KMS-11 (cell line): Measurements from ENCODE around the gene CTNS.

Source experiments
- H2AFZ ChIP-seq: fragments of 200-600 bp; sonication (generic); 2 replicates; pipeline ENCODE4 v1.6.1; 2016; ENCODE audit warnings: antibody characterized with exemption, mixed run types, low read depth
- H3K27ac ChIP-seq: fragments of 200-600 bp; sonication (generic); 2 replicates; pipeline ENCODE4 v1.6.1; 2016; ENCODE audit warnings: mild to moderate bottlenecking, mixed run types
- H3K27me3 ChIP-seq: fragments of 200-600 bp; sonication (generic); 2 replicates; pipeline ENCODE4 v1.6.1; 2017; ENCODE audit warnings: mild to moderate bottlenecking, low read depth, mixed run types, moderate library complexity; ENCODE audit not compliant: insufficient read depth
- H3K36me3 ChIP-seq: fragments of 200-600 bp; sonication (generic); 2 replicates; pipeline ENCODE4 v1.6.1; 2017; ENCODE audit warnings: mild to moderate bottlenecking, mixed run types; ENCODE audit not compliant: insufficient read depth
- H3K4me1 ChIP-seq: fragments of 200-600 bp; sonication (generic); 2 replicates; pipeline ENCODE4 v1.6.1; 2016; ENCODE audit warnings: mild to moderate bottlenecking, low read depth, mixed run types; ENCODE audit not compliant: poor library complexity, severe bottlenecking
- H3K4me2 ChIP-seq: fragments of 200-600 bp; sonication (generic); 2 replicates; pipeline ENCODE4 v1.7.0; 2016; ENCODE audit warnings: mild to moderate bottlenecking, mixed run types
- H3K4me3 ChIP-seq: fragments of 200-600 bp; sonication (generic); IDR thresholded peaks from 2 replicates; pipeline ENCODE4 v1.6.1; 2017; ENCODE audit warnings: low read depth, low read length, mixed read lengths; ENCODE audit not compliant: insufficient read depth
- H3K79me2 ChIP-seq: fragments of 200-600 bp; sonication (generic); 2 replicates; pipeline ENCODE4 v1.6.1; 2016; ENCODE audit warnings: low read depth, mixed run types; ENCODE audit not compliant: insufficient read depth
- H3K9ac ChIP-seq: fragments of 200-600 bp; sonication (generic); 2 replicates; pipeline ENCODE4 v1.6.1; 2016; ENCODE audit warnings: mild to moderate bottlenecking, mixed run types
- H4K20me1 ChIP-seq: fragments of 200-600 bp; sonication (generic); 2 replicates; pipeline ENCODE4 v1.6.1; 2016; ENCODE audit warnings: mild to moderate bottlenecking, mixed run types; ENCODE audit not compliant: insufficient read depth
- TF ChIP-seq, protein P1 (sequence below): fragments of 200-600 bp; sonication (generic); conservative IDR thresholded peaks from 2 replicates; pipeline ENCODE4 v1.6.1; 2017; ENCODE audit warnings: low read depth, mild to moderate bottlenecking, antibody characterized with exemption, low read length, moderate library complexity, mixed read lengths

CTNS gene

DNA sequence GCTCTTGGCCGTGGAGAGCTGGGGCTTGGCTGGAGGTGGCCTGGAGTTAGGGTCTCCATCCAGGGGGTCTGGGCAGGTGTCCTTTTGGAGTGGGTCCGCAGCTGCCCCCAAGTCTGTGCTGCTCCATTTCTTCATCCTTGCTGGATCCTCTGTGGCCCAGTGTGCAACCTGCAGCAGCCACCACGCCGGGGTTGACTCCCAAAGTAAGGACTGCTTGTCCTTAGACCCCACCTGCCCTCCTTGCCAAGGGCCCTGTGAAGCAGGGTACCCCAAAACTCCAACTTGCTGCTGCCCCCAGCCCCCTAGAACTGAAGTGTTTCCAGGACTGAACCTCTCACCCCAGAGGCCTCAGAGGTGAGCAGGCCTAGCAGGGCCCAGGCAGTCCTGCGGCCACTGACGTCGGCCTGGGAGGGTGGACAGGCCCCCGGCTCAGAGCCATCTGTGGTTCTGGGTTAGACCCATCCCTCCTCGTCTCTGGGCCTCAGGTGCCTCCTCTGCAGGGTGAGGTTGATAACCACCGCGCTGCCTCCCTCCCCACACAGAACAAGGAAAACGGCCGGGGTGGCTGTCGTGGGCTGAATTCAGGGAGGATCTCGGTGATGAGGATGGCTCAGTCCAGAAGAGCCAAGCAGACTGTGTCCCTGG lies 44.2 kb upstream of the CTNS start:
- no peaks in the 10 kb centered on the region for H3K27me3 ChIP-seq
- H3K9ac ChIP-seq = no peak overlapping the region
- no peaks in the 10 kb centered on the region for H3K4me1 ChIP-seq
- H4K20me1 ChIP-seq = no peaks in the 10 kb centered on the region
- H3K4me3 ChIP-seq = no peak overlapping the region
- no peaks in the 10 kb centered on the region for H3K36me3 ChIP-seq
- no peaks in the 10 kb centered on the region for H3K79me2 ChIP-seq
- H3K4me2 ChIP-seq = no peak overlapping the region
- H3K27ac ChIP-seq = no peak overlapping the region
- TF ChIP-seq, protein P1, sequence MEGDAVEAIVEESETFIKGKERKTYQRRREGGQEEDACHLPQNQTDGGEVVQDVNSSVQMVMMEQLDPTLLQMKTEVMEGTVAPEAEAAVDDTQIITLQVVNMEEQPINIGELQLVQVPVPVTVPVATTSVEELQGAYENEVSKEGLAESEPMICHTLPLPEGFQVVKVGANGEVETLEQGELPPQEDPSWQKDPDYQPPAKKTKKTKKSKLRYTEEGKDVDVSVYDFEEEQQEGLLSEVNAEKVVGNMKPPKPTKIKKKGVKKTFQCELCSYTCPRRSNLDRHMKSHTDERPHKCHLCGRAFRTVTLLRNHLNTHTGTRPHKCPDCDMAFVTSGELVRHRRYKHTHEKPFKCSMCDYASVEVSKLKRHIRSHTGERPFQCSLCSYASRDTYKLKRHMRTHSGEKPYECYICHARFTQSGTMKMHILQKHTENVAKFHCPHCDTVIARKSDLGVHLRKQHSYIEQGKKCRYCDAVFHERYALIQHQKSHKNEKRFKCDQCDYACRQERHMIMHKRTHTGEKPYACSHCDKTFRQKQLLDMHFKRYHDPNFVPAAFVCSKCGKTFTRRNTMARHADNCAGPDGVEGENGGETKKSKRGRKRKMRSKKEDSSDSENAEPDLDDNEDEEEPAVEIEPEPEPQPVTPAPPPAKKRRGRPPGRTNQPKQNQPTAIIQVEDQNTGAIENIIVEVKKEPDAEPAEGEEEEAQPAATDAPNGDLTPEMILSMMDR = no peak
- no peak overlapping the region for H2AFZ ChIP-seq

DNA sequence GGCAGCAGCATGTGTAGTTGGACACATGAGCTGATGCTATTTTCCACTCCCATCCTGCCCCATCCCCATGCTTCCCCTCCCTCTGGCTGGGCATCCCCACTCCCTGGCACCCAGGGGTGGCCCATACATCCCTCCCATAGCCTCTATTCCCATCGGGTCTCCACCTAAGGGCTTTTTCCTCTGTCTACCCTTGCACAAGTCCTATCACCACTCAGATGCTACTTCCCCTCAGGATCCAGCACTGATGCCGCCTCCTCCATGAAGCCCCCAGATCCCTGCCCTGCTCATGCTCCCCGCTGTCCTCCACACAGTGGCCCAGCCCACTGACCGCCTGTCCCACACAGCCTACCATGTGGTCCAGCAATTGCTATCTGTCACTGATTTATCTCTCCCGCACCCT lies 43.2 kb upstream of the CTNS start:
- no peak overlapping the region for H3K4me2 ChIP-seq
- no peak overlapping the region for H3K4me3 ChIP-seq
- no peak overlapping the region for H3K9ac ChIP-seq
- TF ChIP-seq, protein P1 = no peak
- no peaks in the 10 kb centered on the region for H3K79me2 ChIP-seq
- H3K4me1 ChIP-seq = no peaks in the 10 kb centered on the region
- H3K36me3 ChIP-seq = no peaks in the 10 kb centered on the region
- no peaks in the 10 kb centered on the region for H3K27me3 ChIP-seq
- no peak overlapping the region for H2AFZ ChIP-seq
- H4K20me1 ChIP-seq = no peaks in the 10 kb centered on the region
- H3K27ac ChIP-seq = no peak overlapping the region

DNA sequence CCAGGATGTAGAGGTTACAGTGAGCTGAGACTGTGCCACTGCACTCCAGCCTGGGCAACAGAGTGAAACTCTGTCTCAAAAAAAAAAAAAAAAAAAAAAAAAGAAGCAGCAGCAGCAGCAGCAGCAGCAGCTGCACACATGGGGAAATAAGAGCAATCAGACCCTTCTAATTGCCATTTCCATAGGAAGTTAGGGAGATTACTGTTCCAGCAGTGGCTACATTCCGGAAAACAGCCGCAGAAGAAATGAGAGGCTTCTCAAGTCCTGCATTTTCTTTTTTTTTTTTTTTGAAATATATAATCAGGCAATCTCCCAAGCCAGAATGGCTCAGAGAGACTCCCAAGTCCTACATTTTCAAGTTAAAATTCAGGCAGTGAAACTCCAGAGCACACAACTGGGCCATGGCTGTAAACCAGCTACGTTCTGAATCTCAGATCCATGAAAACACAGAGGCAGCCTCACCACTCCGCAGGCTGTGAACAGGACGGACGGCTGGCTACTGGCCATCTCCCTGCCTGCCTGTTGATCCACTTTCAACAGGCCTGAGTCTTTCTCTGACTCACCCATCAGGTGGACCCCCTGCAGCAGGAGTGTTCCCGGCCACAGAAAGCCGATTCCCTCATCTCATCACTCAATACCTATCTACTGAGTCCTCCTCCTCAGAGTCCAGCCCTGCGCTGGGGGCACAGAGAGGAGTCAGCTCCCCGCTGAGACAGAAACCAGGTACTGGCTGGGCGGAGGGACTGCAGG lies 42.3 kb upstream of the CTNS start:
- no peaks in the 10 kb centered on the region for H4K20me1 ChIP-seq
- no peaks in the 10 kb centered on the region for H3K27me3 ChIP-seq
- no peak overlapping the region for H3K4me2 ChIP-seq
- no peaks in the 10 kb centered on the region for H3K79me2 ChIP-seq
- no peaks in the 10 kb centered on the region for H3K36me3 ChIP-seq
- H3K4me1 ChIP-seq = no peaks in the 10 kb centered on the region
- no peak overlapping the region for H2AFZ ChIP-seq
- no peak overlapping the region for H3K4me3 ChIP-seq
- TF ChIP-seq, protein P1 = no peak
- no peak overlapping the region for H3K27ac ChIP-seq
- no peak overlapping the region for H3K9ac ChIP-seq

DNA sequence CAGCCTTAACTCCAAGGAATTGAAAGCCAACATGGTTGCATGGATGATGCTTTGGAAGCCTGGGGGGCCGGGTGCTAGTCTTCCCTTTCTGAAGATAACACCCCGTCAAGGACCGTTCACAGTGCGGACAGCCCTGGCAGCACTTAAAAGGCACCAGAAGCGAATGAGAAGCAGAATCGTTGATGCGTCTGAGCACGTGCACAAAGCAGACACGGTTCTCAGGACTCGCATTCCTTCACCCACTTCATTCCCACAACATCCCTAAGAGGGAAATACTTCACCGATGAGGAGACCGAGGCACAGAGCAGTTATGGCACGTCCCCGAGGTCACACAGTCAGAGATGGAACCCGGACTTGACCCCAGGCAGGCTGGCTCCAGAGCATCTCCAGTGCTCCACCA lies 41.6 kb upstream of the CTNS start:
- Histone ChIP-seq H3K4me2 (no peak overlapping the region), H4K20me1 (no peaks in the 10 kb centered on the region), H3K36me3 (no peaks in the 10 kb centered on the region), H3K27ac (no peak overlapping the region), H2AFZ (no peak overlapping the region), H3K27me3 (no peaks in the 10 kb centered on the region), H3K4me3 (no peak overlapping the region), H3K79me2 (no peaks in the 10 kb centered on the region), H3K4me1 (no peaks in the 10 kb centered on the region), H3K9ac (no peak overlapping the region)
- TF ChIP-seq, protein P1 = no peak
